HCT116 (cell line): ENCODE results near the gene HEXB. TPM values are rescaled to one million over a fixed set of nuclear protein-coding genes. Genes with fewer than 3 reads are reported as not detected.

ENCODE experiments used
- ATAC-seq: fragments of 200-7000 bp; cut with Tn5 transposase; 2 replicates; pipeline ENCODE4 v1.9.1; 2020; ENCODE audit warnings: mild to moderate bottlenecking, moderate library complexity
- BruUV-seq: library from RNA; stranded (reverse); fragments of 400-500 nt; replicated peaks from 2 replicates; lab custom pipeline; 2021; lab: Mats Ljungman, UMichigan
- CTCF ChIA-PET: fragments of 300-600 bp; sonication (Branson Sonifier 250); formaldehyde crosslinking; loops from one replicate; lab custom pipeline; 2021; ENCODE audit warnings: antibody characterized with exemption; lab: Charles Lee
- POLR2A ChIA-PET: fragments of 300-600, 350-600 bp; sonication (Branson Sonifier 250); formaldehyde crosslinking; loops from one replicate; lab custom pipeline; 2021; ENCODE audit warnings: antibody characterized with exemption; lab: Charles Lee
- RAD21 ChIA-PET, 2 experiments: fragments of 300-600 bp; sonication (Branson Sonifier 250); formaldehyde crosslinking; loops; one replicate each; lab custom pipeline; 2023; ENCODE audit warnings: low total read pairs in 2 of 2; ENCODE audit not compliant: uncharacterized antibody in 2 of 2, unreplicated experiment in 2 of 2, low non-redundant PET in 1 of 2; lab: Charles Lee
- DNase-seq: peaks from one replicate; pipeline ENCODE4 v3.0.0-alpha.2; 2010; ENCODE audit warnings: low read depth, low spot score
- H2AFZ ChIP-seq: fragments of 200-600 bp; shearing (Covaris generic), sonication (generic); 2 replicates; pipeline ENCODE4 v1.6.1; 2017; ENCODE audit warnings: low read depth, mixed run types, mixed read lengths, antibody characterized with exemption, low read length; ENCODE audit not compliant: poor library complexity, severe bottlenecking
- H3K27ac ChIP-seq: 2 replicates; pipeline ENCODE4 v1.5.1; 2012; ENCODE audit warnings: low read depth, low read length
- H3K27me3 ChIP-seq: fragments of 200-600 bp; sonication (generic); 2 replicates; pipeline ENCODE4 v1.6.1; 2016; ENCODE audit warnings: mixed run types, low read length, mixed read lengths; ENCODE audit not compliant: insufficient read depth
- H3K36me3 ChIP-seq, 2 experiments: fragments of 200-500 bp in 1 of 2; fragments of 200-600 bp in 1 of 2; sonication (Bioruptor generic) in 1 of 2; sonication (generic) in 1 of 2; 2 replicates each; pipeline versions ENCODE4 v1.5.1 to v1.6.1; 2014 to 2016; ENCODE audit warnings: low read length in 2 of 2, inconsistent platforms in 1 of 2, mixed read lengths in 1 of 2, mixed run types in 1 of 2; ENCODE audit not compliant: insufficient read depth in 2 of 2, control insufficient read depth in 1 of 2
- H3K4me1 ChIP-seq, 2 experiments: fragments of 200-600 bp in 1 of 2; sonication (generic) in 1 of 2; 2 replicates each; pipeline versions ENCODE4 v1.5.1 to v1.6.1; 2012 to 2017; ENCODE audit warnings: low read length in 2 of 2, inconsistent platforms in 1 of 2, mild to moderate bottlenecking in 1 of 2, mixed read lengths in 1 of 2, mixed run types in 1 of 2, moderate library complexity in 1 of 2; ENCODE audit not compliant: insufficient read depth in 2 of 2, control insufficient read depth in 1 of 2
- H3K4me2 ChIP-seq: fragments of 200-600 bp; sonication (generic); 2 replicates; pipeline ENCODE4 v1.6.1; 2017; ENCODE audit warnings: mixed run types, low read length, mixed read lengths
- H3K4me3 ChIP-seq, 2 experiments: fragments of 200-600 bp in 1 of 2; sonication (generic) in 1 of 2; replicated peaks in 1 of 2; 2 replicates each; pipeline ENCODE4 v1.5.1; 2011 to 2016; ENCODE audit warnings: low read length in 2 of 2, control low read depth in 1 of 2, low read depth in 1 of 2, mild to moderate bottlenecking in 1 of 2, mixed read lengths in 1 of 2, mixed run types in 1 of 2
- H3K79me2 ChIP-seq: fragments of 200-600 bp; sonication (generic); 2 replicates; pipeline ENCODE4 v1.6.1; 2017; ENCODE audit warnings: mild to moderate bottlenecking, mixed run types, low read length, moderate library complexity, mixed read lengths; ENCODE audit not compliant: insufficient read depth
- H3K9ac ChIP-seq: fragments of 200-600 bp; sonication (generic); 2 replicates; pipeline ENCODE4 v1.6.1; 2016; ENCODE audit warnings: low read length, mixed read lengths
- H3K9me2 ChIP-seq: fragments of 200-600 bp; sonication (generic), shearing (Covaris generic); 2 replicates; pipeline ENCODE4 v1.6.1; 2017; ENCODE audit warnings: mixed run types, mild to moderate bottlenecking, moderate library complexity; ENCODE audit not compliant: insufficient read depth
- H3K9me3 ChIP-seq, 2 experiments: fragments of 200-500 bp in 1 of 2; fragments of 200-600 bp in 1 of 2; sonication (Bioruptor generic) in 1 of 2; sonication (generic) in 1 of 2; 2 replicates each; pipeline ENCODE4 v1.6.1; 2014 to 2017; ENCODE audit warnings: low read length in 2 of 2, mixed read lengths in 2 of 2, inconsistent platforms in 1 of 2, low read depth in 1 of 2, mild to moderate bottlenecking in 1 of 2, mixed run types in 1 of 2, moderate library complexity in 1 of 2; ENCODE audit not compliant: control insufficient read depth in 1 of 2, insufficient read depth in 1 of 2
- H4K20me1 ChIP-seq: fragments of 200-600 bp; sonication (generic), shearing (Covaris generic); 2 replicates; pipeline ENCODE4 v1.6.1; 2017; ENCODE audit warnings: mixed run types, mild to moderate bottlenecking, moderate library complexity; ENCODE audit not compliant: insufficient read depth
- CEBPB ChIP-seq: IDR thresholded peaks from 2 replicates; pipeline ENCODE4 v1.6.1; 2012; ENCODE audit warnings: low read depth
- EGR1 ChIP-seq: IDR thresholded peaks from 2 replicates; pipeline ENCODE4 v1.6.1; 2012; ENCODE audit warnings: low read depth
- EZH2 ChIP-seq: fragments of 200-600 bp; sonication (generic); IDR thresholded peaks from 2 replicates; pipeline ENCODE4 v1.6.1; 2017; ENCODE audit warnings: antibody characterized with exemption, mixed run types
- FOSL1 ChIP-seq: IDR thresholded peaks from 2 replicates; pipeline ENCODE4 v1.6.1; 2012; ENCODE audit warnings: low read depth
- RAD21 ChIP-seq: IDR thresholded peaks from 2 replicates; pipeline ENCODE4 v1.6.1; 2012; ENCODE audit warnings: low read depth, mild to moderate bottlenecking
- SIN3A ChIP-seq: IDR thresholded peaks from 2 replicates; pipeline ENCODE4 v1.6.1; 2012; ENCODE audit warnings: low read depth
- SP1 ChIP-seq: IDR thresholded peaks from 2 replicates; pipeline ENCODE4 v1.6.1; 2012; ENCODE audit warnings: low read depth
- SRF ChIP-seq: IDR thresholded peaks from 2 replicates; pipeline ENCODE4 v1.6.1; 2012; ENCODE audit warnings: low read depth
- TCF7L2 ChIP-seq: IDR thresholded peaks from 2 replicates; pipeline ENCODE4 v1.7.0; 2011; ENCODE audit warnings: borderline replicate concordance, inconsistent platforms; ENCODE audit not compliant: insufficient read depth, insufficient read length; ENCODE audit errors: extremely low read depth
- YY1 ChIP-seq: IDR thresholded peaks from 2 replicates; pipeline ENCODE4 v1.6.1; 2011; ENCODE audit warnings: low read length, low read depth, moderate library complexity, mild to moderate bottlenecking; ENCODE audit not compliant: insufficient replicate concordance; ENCODE audit errors: extremely low read depth
- ZFX ChIP-seq: fragments of 450-650 bp; IDR thresholded peaks from 2 replicates; pipeline ENCODE4 v1.6.1; 2017
- ZNF274 ChIP-seq: fragments of 200-500 bp; sonication (Bioruptor generic); IDR thresholded peaks from 2 replicates; pipeline ENCODE4 v1.6.1; 2014; ENCODE audit warnings: mild to moderate bottlenecking, low read depth, low read length, inconsistent platforms
- intact Hi-C: fragments of 100-400 bp; cut with micrococcal nuclease; formaldehyde crosslinking; loops from 2 replicates; pipeline ENCODE4 v1.10.0; 2022
- total RNA-seq: library from RNA; stranded (reverse); gene quantifications from one replicate; pipeline ENCODE4 v1.2.1, GENCODE V29; 2021; ENCODE audit not compliant: unreplicated experiment
- TF ChIP-seq, protein P1 (sequence below), 3 experiments: fragments of 200-600 bp in 1 of 3; sonication (generic) in 1 of 3; IDR thresholded peaks in 2 of 3; conservative IDR thresholded peaks in 1 of 3; 2 replicates each; pipeline ENCODE4 v1.5.1; 2012 to 2017; ENCODE audit warnings: low read depth in 2 of 3, low read length in 2 of 3, antibody characterized with exemption in 1 of 3, borderline replicate concordance in 1 of 3, control low read depth in 1 of 3, mild to moderate bottlenecking in 1 of 3, mixed read lengths in 1 of 3, mixed run types in 1 of 3, moderate library complexity in 1 of 3; ENCODE audit not compliant: insufficient read depth in 1 of 3
- TF ChIP-seq, protein P2 (sequence below): IDR thresholded peaks from 2 replicates; pipeline ENCODE4 v1.6.1; 2011; ENCODE audit warnings: mild to moderate bottlenecking, low read length, moderate library complexity; ENCODE audit not compliant: insufficient replicate concordance; ENCODE audit errors: extremely low read depth

HEXB gene
- total RNA-seq, 1 experiment from 2014 or later = 123 TPM

DNA sequence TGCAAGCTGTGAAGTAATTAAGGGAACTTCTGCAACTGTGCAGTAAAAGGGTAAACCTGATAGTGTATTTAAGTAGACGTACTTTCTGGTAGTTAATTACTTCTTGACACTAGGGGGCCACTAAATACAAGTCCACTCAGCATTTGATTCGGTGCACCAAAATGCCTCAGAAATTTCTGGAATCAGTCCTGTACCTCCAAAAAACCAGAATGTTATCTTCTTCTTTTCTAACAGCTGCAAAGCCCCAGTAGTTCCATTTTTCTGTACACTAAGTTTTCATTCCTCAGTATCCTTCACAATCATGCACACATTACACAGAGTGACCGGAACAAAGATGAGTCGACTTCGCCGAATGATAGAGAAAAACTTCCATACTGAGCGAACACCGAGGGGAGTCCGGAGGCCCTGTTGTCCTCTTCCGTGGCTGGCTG lies 81.4 kb downstream of the HEXB start:
- ChIA-PET RAD21 (no interaction called here), CTCF (interaction anchor here (0.5 to 0.9 kb wide), 3 partner anchors 13 to 51 kb away, joined by 3 read pairs; no protein-coding TSS in a partner anchor), POLR2A (interaction anchor here (1.2 kb wide), 1 partner anchor 33 kb away, joined by 3 read pairs; no protein-coding TSS in a partner anchor)
- H3K27ac ChIP-seq = peak overlapping the region; percentile 70
- peak overlapping the region; percentile 82 for H3K9ac ChIP-seq
- peak overlapping the region; percentile 91 for H2AFZ ChIP-seq
- H3K9me3 ChIP-seq = no peaks in the 10 kb centered on the region
- peak; percentile 60 for ATAC-seq
- peaks cover 24 to 44% of the 10 kb centered on the region in 2 experiments; a peak in 3 of 4 replicates for H3K4me1 ChIP-seq
- no peaks in the 10 kb centered on the region for H4K20me1 ChIP-seq
- H3K27me3 ChIP-seq = no peaks in the 10 kb centered on the region
- peak overlapping the region; percentile 81 for H3K4me2 ChIP-seq
- TSS peak; percentile 69 for BruUV-seq
- H3K36me3 ChIP-seq = peaks cover 11 to 19% of the 10 kb centered on the region in 2 experiments; a peak in 3 of 4 replicates
- TF ChIP-seq, protein P1, sequence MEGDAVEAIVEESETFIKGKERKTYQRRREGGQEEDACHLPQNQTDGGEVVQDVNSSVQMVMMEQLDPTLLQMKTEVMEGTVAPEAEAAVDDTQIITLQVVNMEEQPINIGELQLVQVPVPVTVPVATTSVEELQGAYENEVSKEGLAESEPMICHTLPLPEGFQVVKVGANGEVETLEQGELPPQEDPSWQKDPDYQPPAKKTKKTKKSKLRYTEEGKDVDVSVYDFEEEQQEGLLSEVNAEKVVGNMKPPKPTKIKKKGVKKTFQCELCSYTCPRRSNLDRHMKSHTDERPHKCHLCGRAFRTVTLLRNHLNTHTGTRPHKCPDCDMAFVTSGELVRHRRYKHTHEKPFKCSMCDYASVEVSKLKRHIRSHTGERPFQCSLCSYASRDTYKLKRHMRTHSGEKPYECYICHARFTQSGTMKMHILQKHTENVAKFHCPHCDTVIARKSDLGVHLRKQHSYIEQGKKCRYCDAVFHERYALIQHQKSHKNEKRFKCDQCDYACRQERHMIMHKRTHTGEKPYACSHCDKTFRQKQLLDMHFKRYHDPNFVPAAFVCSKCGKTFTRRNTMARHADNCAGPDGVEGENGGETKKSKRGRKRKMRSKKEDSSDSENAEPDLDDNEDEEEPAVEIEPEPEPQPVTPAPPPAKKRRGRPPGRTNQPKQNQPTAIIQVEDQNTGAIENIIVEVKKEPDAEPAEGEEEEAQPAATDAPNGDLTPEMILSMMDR (IDR thresholded peaks at IDR 0.05 in 2 of 3, conservative IDR thresholded peaks at IDR 0.05 in 1 of 3; ENCODE audit: borderline replicate concordance in 1 of 3, insufficient read depth in 1 of 3, low read depth in 2 of 3, low read length in 2 of 3) = peak; percentile 30 to 69 (median 42); a peak in 5 of 6 replicates
- no peak for TF ChIP-seq EGR1
- TF ChIP-seq RAD21 = peak; percentile 44; the same call in 1 of the 2 replicates
- TF ChIP-seq, all 23 proteins: peak for 2
- Histone ChIP-seq H3K9me2 (no peaks in the 10 kb centered on the region), H3K79me2 (peaks cover 75% of the 10 kb centered on the region), H3K4me3 (peak overlapping the region; percentile 86 to 99)
- intact Hi-C loops = loop anchor here (1.0 kb wide), 1 partner anchor 137 kb away; no protein-coding TSS in a partner anchor
- DNase-seq = peak; percentile 41

DNA sequence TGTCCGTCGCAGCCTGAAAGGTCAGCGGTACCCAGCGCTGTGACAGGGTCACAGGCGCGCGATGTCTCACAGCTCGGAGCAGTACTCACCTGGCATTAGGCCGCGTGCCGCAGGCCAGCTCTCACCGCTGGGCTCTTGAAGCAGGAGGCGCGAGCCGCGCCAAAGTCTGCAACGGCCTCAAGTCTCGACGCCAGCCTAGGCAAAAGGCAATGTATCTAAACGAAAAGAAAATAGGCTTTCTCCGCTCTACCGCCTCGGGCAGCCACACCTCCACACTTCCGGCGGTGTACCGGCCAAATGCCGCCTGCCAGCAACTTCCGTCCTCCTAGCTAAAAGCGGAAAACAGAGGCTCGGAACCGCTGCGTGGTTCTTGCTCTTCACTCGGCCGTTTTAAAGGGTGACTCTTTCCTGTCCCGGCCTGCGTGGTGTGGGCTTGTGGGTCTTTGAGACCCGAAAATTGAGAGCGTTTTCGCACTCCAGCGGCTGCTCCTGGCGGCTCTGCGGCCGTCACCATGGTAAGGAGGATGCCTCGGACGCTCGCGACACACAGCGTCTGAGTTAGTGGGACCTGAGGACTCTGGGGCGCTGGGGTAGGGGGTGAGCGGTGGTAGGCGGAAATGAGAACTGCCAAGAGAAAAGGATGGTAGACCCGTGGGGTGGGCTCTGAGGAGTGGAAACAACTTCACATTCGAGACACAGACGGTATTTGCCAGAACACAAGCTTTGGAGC lies 82.0 kb downstream of the HEXB start, which contains the start of the genes GFM2 and NSA2:
GFM2 (minus strand) TSS at position 269 of the 730 bp plus-strand sequence. CDS start 3,375 bp downstream, outside the sequence.
NSA2 (plus strand) TSS at position 401 of the 730 bp plus-strand sequence; CDS start at position 513, 112 bp downstream.
- intact Hi-C loops = loop anchor here (1.0 kb wide), 1 partner anchor 136 kb away; no protein-coding TSS in a partner anchor
- peaks cover 69% of the 10 kb centered on the region for H3K79me2 ChIP-seq
- ChIA-PET RAD21 (no interaction called here), POLR2A (interaction anchor here (1.2 kb wide), 1 partner anchor 33 kb away, joined by 3 read pairs; no protein-coding TSS in a partner anchor), CTCF (interaction anchor here (0.5 kb wide), 1 partner anchor 52 kb away, joined by 3 read pairs; no protein-coding TSS in a partner anchor)
- DNase-seq = peak; percentile 91
- no peaks in the 10 kb centered on the region for H3K27me3 ChIP-seq
- H3K27ac ChIP-seq = peak within 1 kb of the TSS; percentile 70
- H3K4me3 ChIP-seq = peak within 1 kb of the TSS; percentile 86 to 99
- no peaks in the 10 kb centered on the region for H4K20me1 ChIP-seq
- peaks cover 11 to 19% of the 10 kb centered on the region in 2 experiments; a peak in 3 of 4 replicates for H3K36me3 ChIP-seq
- ATAC-seq = peak; percentile 86
- H3K4me2 ChIP-seq = peak within 1 kb of the TSS; percentile 81
- peak within 1 kb of the TSS; percentile 82 for H3K9ac ChIP-seq
- no peaks in the 10 kb centered on the region for H3K9me3 ChIP-seq
- peaks cover 24 to 38% of the 10 kb centered on the region in 2 experiments; a peak in 3 of 4 replicates for H3K4me1 ChIP-seq
- H3K9me2 ChIP-seq = no peaks in the 10 kb centered on the region
- H2AFZ ChIP-seq = peak within 1 kb of the TSS; percentile 91
- no TSS peak for BruUV-seq
- TF ChIP-seq ZFX (peak; percentile 63), ZNF274 (no peak), EZH2 (no peak), SIN3A (peak; percentile 81), SP1 (peak; percentile 95), CEBPB (no peak), FOSL1 (no peak; the same call in 1 of the 2 replicates), SRF (peak; percentile 89), YY1 (peak; percentile 83), TCF7L2 (peak; percentile 85)
- TF ChIP-seq, protein P2, sequence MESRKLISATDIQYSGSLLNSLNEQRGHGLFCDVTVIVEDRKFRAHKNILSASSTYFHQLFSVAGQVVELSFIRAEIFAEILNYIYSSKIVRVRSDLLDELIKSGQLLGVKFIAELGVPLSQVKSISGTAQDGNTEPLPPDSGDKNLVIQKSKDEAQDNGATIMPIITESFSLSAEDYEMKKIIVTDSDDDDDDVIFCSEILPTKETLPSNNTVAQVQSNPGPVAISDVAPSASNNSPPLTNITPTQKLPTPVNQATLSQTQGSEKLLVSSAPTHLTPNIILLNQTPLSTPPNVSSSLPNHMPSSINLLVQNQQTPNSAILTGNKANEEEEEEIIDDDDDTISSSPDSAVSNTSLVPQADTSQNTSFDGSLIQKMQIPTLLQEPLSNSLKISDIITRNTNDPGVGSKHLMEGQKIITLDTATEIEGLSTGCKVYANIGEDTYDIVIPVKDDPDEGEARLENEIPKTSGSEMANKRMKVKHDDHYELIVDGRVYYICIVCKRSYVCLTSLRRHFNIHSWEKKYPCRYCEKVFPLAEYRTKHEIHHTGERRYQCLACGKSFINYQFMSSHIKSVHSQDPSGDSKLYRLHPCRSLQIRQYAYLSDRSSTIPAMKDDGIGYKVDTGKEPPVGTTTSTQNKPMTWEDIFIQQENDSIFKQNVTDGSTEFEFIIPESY = peak; percentile 19
